NCI-H82 treated with DMSO at 0.1 percent for 48 hours (cell line): ENCODE measurements around the gene MTMR4.
"Not testable (repeated sequence)": the region's sequence is repeated elsewhere in the genome, so short reads cannot be mapped to it uniquely, and the experiment has no call there.

ENCODE experiments used
- DNase-seq: peaks from one replicate; lab custom pipeline; 2025; ENCODE audit not compliant: unreplicated experiment; lab: John Stamatoyannopoulos, UW

Gene MTMR4

GRCh38 chr17:58493506-58493905, 20.9 kb downstream of the MTMR4 start:
- DNase-seq: no peak

GRCh38 chr17:58492238-58493121, 22.0 kb downstream of the MTMR4 start:
- DNase-seq: no peak

- no peak for DNase-seq
Measured at GRCh38 chr17:58491510-58492045, 22.9 kb downstream of the MTMR4 start.

GRCh38 chr17:58488428-58488890, 26.0 kb downstream of the MTMR4 start:
- DNase-seq: no peak

- DNase-seq: no peak
Measured at GRCh38 chr17:58487589-58488427, 26.6 kb downstream of the MTMR4 start, which contains the start of gene HSF5. Gene HSF5, minus strand, starts transcription at chr17:58488408. Its CDS starts 134 bp downstream, at chr17:58488274.

- DNase-seq: no peak
Measured at GRCh38 chr17:58484600-58484999, 29.8 kb downstream of the MTMR4 start.

- not testable (repeated sequence) for DNase-seq
Measured at GRCh38 chr17:58481798-58482197, 32.6 kb downstream of the MTMR4 start.

- no peak for DNase-seq
Measured at GRCh38 chr17:58480090-58480489, 34.3 kb downstream of the MTMR4 start.

- DNase-seq: no peak
Measured at GRCh38 chr17:58476812-58477211, 37.6 kb downstream of the MTMR4 start.

- no peak for DNase-seq
Measured at GRCh38 chr17:58475985-58476384, 38.5 kb downstream of the MTMR4 start.

GRCh38 chr17:58470356-58470755, 44.1 kb downstream of the MTMR4 start:
- DNase-seq: no peak

GRCh38 chr17:58468944-58469343, 45.5 kb downstream of the MTMR4 start:
- DNase-seq: no peak

- DNase-seq: no peak
Measured at GRCh38 chr17:58455491-58455890, 58.9 kb downstream of the MTMR4 start.

GRCh38 chr17:58452738-58453137, 61.7 kb downstream of the MTMR4 start:
- DNase-seq: no peak

GRCh38 chr17:58447039-58447975, 67.1 kb downstream of the MTMR4 start:
- peak; percentile 68 for DNase-seq

GRCh38 chr17:58446086-58446485, 68.4 kb downstream of the MTMR4 start:
- DNase-seq: no peak
